ENCODE results near the gene TRPM3. TPM values are rescaled to one million over a fixed set of nuclear protein-coding genes. Genes with fewer than 3 reads are reported as not detected.

Gene TRPM3
- total RNA-seq, 1 experiment from 2014 or later: 0.26 TPM

GRCh38 chr9:71131145-71131544 is 9.7 kb upstream of the TRPM3 start:
- no peaks in the 10 kb centered on the region for H3K4me1 ChIP-seq (replicated peaks; ENCODE audit: insufficient read depth)

GRCh38 chr9:71130521-71130920 is 9.1 kb upstream of the TRPM3 start:
- DNase-seq: no peak
- CTCF ChIA-PET: no interaction called here
- Histone ChIP-seq H3K4me1 (replicated peaks; ENCODE audit: insufficient read depth) (no peaks in the 10 kb centered on the region), H3K9me3 (ENCODE audit: insufficient read depth, low read depth) (no peaks in the 10 kb centered on the region), H3K36me3 (ENCODE audit: low read depth) (no peaks in the 10 kb centered on the region), H4K20me1 (ENCODE audit: insufficient read depth) (no peaks in the 10 kb centered on the region), H3K9me2 (ENCODE audit: insufficient read depth) (no peaks in the 10 kb centered on the region), H3K4me3 (no peak overlapping the region), H3K27ac (no peak overlapping the region), H3K79me2 (ENCODE audit: low read depth) (no peaks in the 10 kb centered on the region), H3F3A (ENCODE audit: insufficient read depth, low read depth) (no peaks in the 10 kb centered on the region), H3K27me3 (ENCODE audit: insufficient read depth, low read depth) (no peaks in the 10 kb centered on the region), H2AFZ (no peak overlapping the region), H3K4me2 (no peak overlapping the region)
- POLR2A ChIA-PET (ENCODE audit: unreplicated experiment): no interaction called here
- TF ChIP-seq CTCF (conservative IDR thresholded peaks at IDR 0.05) (no peak), EZH2 (IDR thresholded peaks at IDR 0.05; ENCODE audit: low read depth) (no peak)
- intact Hi-C loops (cut with micrococcal nuclease; ENCODE audit: unreplicated experiment): no loop called here
- BruUV-seq (replicated peaks): no TSS peak

More at GRCh38 chr9:71131145-71131544, 9.7 kb upstream of the TRPM3 start:
- no peak overlapping the region for H3K27ac ChIP-seq
- H3K79me2 ChIP-seq (ENCODE audit: low read depth): no peaks in the 10 kb centered on the region
- no peak overlapping the region for H3K4me2 ChIP-seq
- BruUV-seq (replicated peaks): no TSS peak
- H2AFZ ChIP-seq: no peak overlapping the region
- H3K4me3 ChIP-seq: no peak overlapping the region
- no peaks in the 10 kb centered on the region for H3F3A ChIP-seq (ENCODE audit: insufficient read depth, low read depth)
- no peak for DNase-seq
- H4K20me1 ChIP-seq (ENCODE audit: insufficient read depth): no peaks in the 10 kb centered on the region
- no peaks in the 10 kb centered on the region for H3K9me2 ChIP-seq (ENCODE audit: insufficient read depth)
- no peak for TF ChIP-seq EZH2 (IDR thresholded peaks at IDR 0.05; ENCODE audit: low read depth)
- TF ChIP-seq CTCF (conservative IDR thresholded peaks at IDR 0.05): no peak
- no peaks in the 10 kb centered on the region for H3K27me3 ChIP-seq (ENCODE audit: insufficient read depth, low read depth)
- H3K9me3 ChIP-seq (ENCODE audit: insufficient read depth, low read depth): no peaks in the 10 kb centered on the region
- CTCF ChIA-PET: no interaction called here
- POLR2A ChIA-PET (ENCODE audit: unreplicated experiment): no interaction called here
- no peaks in the 10 kb centered on the region for H3K36me3 ChIP-seq (ENCODE audit: low read depth)
- intact Hi-C loops (cut with micrococcal nuclease; ENCODE audit: unreplicated experiment): no loop called here

GRCh38 chr9:71128796-71129195 is 7.4 kb upstream of the TRPM3 start:
- H3K79me2 ChIP-seq (ENCODE audit: low read depth): no peaks in the 10 kb centered on the region
- no TSS peak for BruUV-seq (replicated peaks)
- TF ChIP-seq CTCF (conservative IDR thresholded peaks at IDR 0.05) (no peak), EZH2 (IDR thresholded peaks at IDR 0.05; ENCODE audit: low read depth) (no peak)
- no peak overlapping the region for H3K4me3 ChIP-seq
- 0 out of 2 replicates have a peak, but pooled peaks cover 3% of the 10 kb centered on the region for H3K27me3 ChIP-seq (ENCODE audit: insufficient read depth, low read depth)
- CTCF ChIA-PET: no interaction called here
- H3K4me1 ChIP-seq (replicated peaks; ENCODE audit: insufficient read depth): no peaks in the 10 kb centered on the region
- no peak for DNase-seq
- H3K36me3 ChIP-seq (ENCODE audit: low read depth): no peaks in the 10 kb centered on the region
- intact Hi-C loops (cut with micrococcal nuclease; ENCODE audit: unreplicated experiment): no loop called here
- no peaks in the 10 kb centered on the region for H3F3A ChIP-seq (ENCODE audit: insufficient read depth, low read depth)
- no peaks in the 10 kb centered on the region for H4K20me1 ChIP-seq (ENCODE audit: insufficient read depth)
- H2AFZ ChIP-seq: no peak overlapping the region
- no peak overlapping the region for H3K4me2 ChIP-seq
- no peak overlapping the region for H3K27ac ChIP-seq
- POLR2A ChIA-PET (ENCODE audit: unreplicated experiment): no interaction called here
- no peaks in the 10 kb centered on the region for H3K9me2 ChIP-seq (ENCODE audit: insufficient read depth)
- H3K9me3 ChIP-seq (ENCODE audit: insufficient read depth, low read depth): no peaks in the 10 kb centered on the region
